HG03378 (cell line): ENCODE results near the gene ITPR3.

ENCODE experiments used
- ATAC-seq: cut with Tn5 transposase; IDR thresholded peaks from one replicate; pipeline ENCODE4 v1.9.1; 2021; ENCODE audit warnings: mild to moderate bottlenecking, moderate library complexity; ENCODE audit not compliant: unreplicated experiment

ITPR3 gene

GRCh38 chr6:33683576-33684427 is 62.7 kb downstream of the ITPR3 start:
- no peak for ATAC-seq

GRCh38 chr6:33684428-33684896 is 63.3 kb downstream of the ITPR3 start:
- no peak for ATAC-seq

- no peak for ATAC-seq
Measured at GRCh38 chr6:33684983-33685382, 63.9 kb downstream of the ITPR3 start.

- ATAC-seq: no peak
Measured at GRCh38 chr6:33685411-33686224, 64.5 kb downstream of the ITPR3 start.

GRCh38 chr6:33686225-33686924 is 65.3 kb downstream of the ITPR3 start:
- no peak for ATAC-seq

GRCh38 chr6:33686981-33687975 is 66.2 kb downstream of the ITPR3 start:
- ATAC-seq: no peak

GRCh38 chr6:33688006-33688405 is 66.9 kb downstream of the ITPR3 start:
- no peak for ATAC-seq

- no peak for ATAC-seq
Measured at GRCh38 chr6:33688451-33689147, 67.5 kb downstream of the ITPR3 start.

GRCh38 chr6:33689148-33689494 is 68.0 kb downstream of the ITPR3 start:
- ATAC-seq: no peak

- no peak for ATAC-seq
Measured at GRCh38 chr6:33689879-33690278, 68.8 kb downstream of the ITPR3 start.

- ATAC-seq: no peak
Measured at GRCh38 chr6:33690766-33691165, 69.6 kb downstream of the ITPR3 start.

- no peak for ATAC-seq
Measured at GRCh38 chr6:33691456-33692077, 70.4 kb downstream of the ITPR3 start.

GRCh38 chr6:33692078-33692759 is 71.1 kb downstream of the ITPR3 start:
- ATAC-seq: no peak

- no peak for ATAC-seq
Measured at GRCh38 chr6:33692760-33693158, 71.6 kb downstream of the ITPR3 start.

GRCh38 chr6:33693186-33694105 is 72.3 kb downstream of the ITPR3 start:
- no peak for ATAC-seq

- ATAC-seq: no peak
Measured at GRCh38 chr6:33694401-33694931, 73.3 kb downstream of the ITPR3 start.

GRCh38 chr6:33694977-33695376 is 73.9 kb downstream of the ITPR3 start:
- ATAC-seq: no peak
